Endothelial cell of umbilical vein (primary cell): ENCODE data around the gene ARHGAP10. TPM values are rescaled to one million over a fixed set of nuclear protein-coding genes. Genes with fewer than 3 reads are reported as not detected.

Experiments
- BruUV-seq: library from RNA; stranded (reverse); fragments of 400-500 nt; replicated peaks from 2 replicates; lab custom pipeline; 2021; lab: Mats Ljungman, UMichigan
- CTCF ChIA-PET: fragments of 300-600, 350-600 bp; sonication (Branson Sonifier 250); formaldehyde crosslinking; loops from one replicate; lab custom pipeline; 2021; ENCODE audit warnings: antibody characterized with exemption, inconsistent platforms; lab: Charles Lee
- POLR2A ChIA-PET: fragments of 300-600, 350-600 bp; sonication (Branson Sonifier 250); formaldehyde crosslinking; loops from one replicate; lab custom pipeline; 2021; ENCODE audit warnings: antibody characterized with exemption, inconsistent platforms; lab: Charles Lee
- DNase-seq: peaks from one replicate; pipeline ENCODE4 v3.0.0-alpha.2; 2011; ENCODE audit warnings: low read depth, low spot score
- FAIRE-seq: peaks from 2 replicates; lab custom pipeline; 2011; peaks lifted over from hg19 to GRCh38; lab: Jason Lieb, UNC
- H2AFZ ChIP-seq: 2 replicates; pipeline ENCODE4 v1.6.0; 2012; ENCODE audit warnings: low read depth, low read length, control low read depth, inconsistent platforms
- H3K27ac ChIP-seq: 2 replicates; pipeline ENCODE4 v1.5.1; 2011; ENCODE audit warnings: low read depth, mild to moderate bottlenecking, control low read depth, low read length, moderate library complexity; ENCODE audit not compliant: insufficient read depth
- H3K27me3 ChIP-seq, 2 experiments: 2 replicates each; pipeline versions ENCODE4 v1.6.0 to v1.6.1; 2011; ENCODE audit warnings: low read length in 2 of 2, mixed read lengths in 1 of 2; ENCODE audit not compliant: control insufficient read depth in 2 of 2, insufficient read depth in 2 of 2
- H3K36me3 ChIP-seq, 2 experiments: 2 replicates in 1 of 2; 3 replicates in 1 of 2; pipeline ENCODE4 v1.5.1; 2011; ENCODE audit warnings: low read length in 2 of 2, mild to moderate bottlenecking in 1 of 2, moderate library complexity in 1 of 2; ENCODE audit not compliant: control insufficient read depth in 2 of 2, insufficient read depth in 2 of 2; ENCODE audit errors: extremely low read depth in 1 of 2
- H3K4me1 ChIP-seq: 3 replicates; pipeline ENCODE4 v1.5.1; 2011; ENCODE audit warnings: mild to moderate bottlenecking, low read length; ENCODE audit not compliant: control insufficient read depth, insufficient read depth; ENCODE audit errors: extremely low read depth
- H3K4me2 ChIP-seq: 2 replicates; pipeline ENCODE4 v1.6.1; 2011; ENCODE audit warnings: low read length, control low read depth, mixed read lengths; ENCODE audit not compliant: insufficient read depth
- H3K4me3 ChIP-seq, 3 experiments: fragments of 200-600 bp in 1 of 3; sonication (generic), shearing (Covaris generic) in 1 of 3; replicated peaks in 1 of 3; 2 replicates each; pipeline ENCODE4 v1.5.1; 2011 to 2016; ENCODE audit warnings: control low read depth in 3 of 3, low read length in 3 of 3, mild to moderate bottlenecking in 2 of 3, inconsistent platforms in 1 of 3, low read depth in 1 of 3, moderate library complexity in 1 of 3; ENCODE audit not compliant: insufficient read depth in 1 of 3
- H3K79me2 ChIP-seq: 2 replicates; pipeline ENCODE4 v1.6.0; 2012; ENCODE audit warnings: low read length, inconsistent platforms; ENCODE audit not compliant: control insufficient read depth, insufficient read depth
- H3K9ac ChIP-seq: replicated peaks from 2 replicates; pipeline ENCODE3; 2011; ENCODE audit warnings: low read length, control low read depth; ENCODE audit not compliant: insufficient read depth; ENCODE audit errors: extremely low read depth
- H3K9me1 ChIP-seq: replicated peaks from 3 replicates; pipeline ENCODE4 v1.6.0; 2011; ENCODE audit warnings: mild to moderate bottlenecking, low read length; ENCODE audit not compliant: control insufficient read depth, insufficient read depth; ENCODE audit errors: extremely low read depth
- H3K9me3 ChIP-seq: replicated peaks from 2 replicates; pipeline ENCODE4 v1.5.1; 2012; ENCODE audit warnings: low read length, inconsistent platforms; ENCODE audit not compliant: control insufficient read depth, insufficient read depth
- H4K20me1 ChIP-seq: replicated peaks from 2 replicates; pipeline ENCODE3; 2011; ENCODE audit warnings: mild to moderate bottlenecking, low read length; ENCODE audit not compliant: control insufficient read depth, insufficient read depth; ENCODE audit errors: extremely low read depth
- EZH2 ChIP-seq: IDR thresholded peaks from 2 replicates; pipeline ENCODE4 v1.6.1; 2012; ENCODE audit warnings: borderline replicate concordance, low read depth, mild to moderate bottlenecking, moderate library complexity, low read length, inconsistent platforms; ENCODE audit not compliant: severe bottlenecking
- FOS ChIP-seq: IDR thresholded peaks from 2 replicates; pipeline ENCODE4 v1.6.1; 2011; ENCODE audit warnings: mild to moderate bottlenecking, low read length, moderate library complexity, borderline replicate concordance; ENCODE audit not compliant: insufficient read depth
- GATA2 ChIP-seq: IDR thresholded peaks from 2 replicates; pipeline ENCODE4 v1.7.0; 2011; ENCODE audit warnings: low read depth, mild to moderate bottlenecking, moderate library complexity, mixed read lengths, low read length; ENCODE audit not compliant: insufficient read length, insufficient read depth
- JUN ChIP-seq: IDR thresholded peaks from 2 replicates; pipeline ENCODE4 v1.6.1; 2011; ENCODE audit warnings: borderline replicate concordance, low read depth; ENCODE audit not compliant: insufficient read length, insufficient read depth
- MYC ChIP-seq: IDR thresholded peaks from one replicate; pipeline ENCODE4 v1.6.1; 2011; ENCODE audit warnings: mild to moderate bottlenecking, low read depth, low read length
- POLR2A ChIP-seq: IDR thresholded peaks from 2 replicates; pipeline ENCODE4 v1.6.1; 2012; ENCODE audit warnings: low read depth, mild to moderate bottlenecking, control low read depth, low read length
- POLR2AphosphoS5 ChIP-seq: IDR thresholded peaks from 2 replicates; pipeline ENCODE4 v1.6.1; 2012; ENCODE audit warnings: low read depth, mild to moderate bottlenecking, control low read depth, low read length, moderate library complexity; ENCODE audit not compliant: insufficient read depth
- dilution Hi-C: fragments of 300-500 bp; cut with MboI; formaldehyde crosslinking; loops from one replicate; pipeline ENCODE4 v1.15.0; 2019; ENCODE audit warnings: low sequenced_read_pairs; ENCODE audit not compliant: extremely low pct_ligation_motif_present
- intact Hi-C: fragments of 100-400 bp; cut with micrococcal nuclease; formaldehyde crosslinking; loops from one replicate; pipeline ENCODE4 v1.10.0; 2022
- polyA plus RNA-seq, 4 experiments: library from polyadenylated mRNA; depleted of rRNA in 3 of 4; stranded (reverse) in 3 of 4; unstranded in 1 of 4; fragments of >200 nt; gene quantifications; 2 replicates each; pipeline versions ENCODE4 v1.2.1 to v1.2.3, GENCODE V29; 2011 to 2012; ENCODE audit warnings: missing spikeins in 1 of 4
- total RNA-seq: library from RNA; stranded (reverse); gene quantifications from 2 replicates; pipeline ENCODE4 v1.2.3, GENCODE V29; 2021
- TF ChIP-seq, protein P1 (sequence below), 2 donors: IDR thresholded peaks; 1 replicate in 1 of 2; 2 replicates in 1 of 2; pipeline ENCODE4 v1.5.1; 2011; ENCODE audit warnings: low read length in 2 of 2, mild to moderate bottlenecking in 2 of 2, moderate library complexity in 2 of 2, control low read depth in 1 of 2, inconsistent platforms in 1 of 2, low read depth in 1 of 2; ENCODE audit not compliant: insufficient read depth in 1 of 2; ENCODE audit errors: extremely low read depth in 1 of 2
- TF ChIP-seq, protein P2 (sequence below): IDR thresholded peaks from 2 replicates; pipeline ENCODE4 v1.6.1; 2011; ENCODE audit not compliant: insufficient read depth, insufficient read length

ARHGAP10 gene
- total and polyA plus RNA-seq, 2 donors (not counting 3 experiments of a cell fraction or from before 2014, with no cell fraction given), result 20.4 to 36.7 TPM

DNA sequence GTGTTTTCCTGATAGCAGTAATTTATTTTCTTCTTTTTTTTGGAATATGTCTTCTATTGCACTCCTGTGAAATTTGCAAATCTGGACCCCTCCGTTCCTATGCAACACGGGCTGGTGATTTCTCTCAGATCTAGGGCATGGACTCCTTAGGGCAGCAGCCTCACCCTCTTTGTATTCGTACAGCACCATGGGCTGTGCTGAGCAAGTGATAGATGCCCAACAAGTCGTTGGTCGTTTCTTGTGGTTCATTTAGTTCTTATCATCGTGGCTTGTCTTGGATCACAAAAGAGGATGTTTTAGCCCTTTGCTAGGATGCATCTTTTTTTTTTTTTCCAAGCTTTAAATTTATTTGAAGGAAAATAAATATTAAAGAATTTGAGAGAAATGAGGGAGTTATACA lies 82.1 kb downstream of the ARHGAP10 start:
- Histone ChIP-seq H2AFZ (no peak overlapping the region), H3K27me3 (no peaks in the 10 kb centered on the region), H3K9me3 (no peaks in the 10 kb centered on the region), H3K36me3 (no peaks in the 10 kb centered on the region), H3K9me1 (no peaks in the 10 kb centered on the region), H3K27ac (no peak overlapping the region), H3K9ac (no peak overlapping the region), H3K4me2 (no peak overlapping the region), H4K20me1 (no peaks in the 10 kb centered on the region), H3K79me2 (peaks cover 11% of the 10 kb centered on the region), H3K4me3 (no peak overlapping the region), H3K4me1 (no peaks in the 10 kb centered on the region)
- FAIRE-seq, result no peak
- no TSS peak for BruUV-seq
- ChIA-PET POLR2A (no interaction called here), CTCF (interaction anchor here (1.2 to 1.3 kb wide), 2 partner anchors 7 to 75 kb away, joined by 3 read pairs; no protein-coding TSS in a partner anchor)
- intact Hi-C loops, result no loop called here
- TF ChIP-seq MYC, result no peak
- no peak for TF ChIP-seq POLR2AphosphoS5
- no peak for TF ChIP-seq GATA2
- TF ChIP-seq POLR2A, result no peak
- TF ChIP-seq FOS, result no peak
- TF ChIP-seq JUN, result no peak
- TF ChIP-seq, protein P1, sequence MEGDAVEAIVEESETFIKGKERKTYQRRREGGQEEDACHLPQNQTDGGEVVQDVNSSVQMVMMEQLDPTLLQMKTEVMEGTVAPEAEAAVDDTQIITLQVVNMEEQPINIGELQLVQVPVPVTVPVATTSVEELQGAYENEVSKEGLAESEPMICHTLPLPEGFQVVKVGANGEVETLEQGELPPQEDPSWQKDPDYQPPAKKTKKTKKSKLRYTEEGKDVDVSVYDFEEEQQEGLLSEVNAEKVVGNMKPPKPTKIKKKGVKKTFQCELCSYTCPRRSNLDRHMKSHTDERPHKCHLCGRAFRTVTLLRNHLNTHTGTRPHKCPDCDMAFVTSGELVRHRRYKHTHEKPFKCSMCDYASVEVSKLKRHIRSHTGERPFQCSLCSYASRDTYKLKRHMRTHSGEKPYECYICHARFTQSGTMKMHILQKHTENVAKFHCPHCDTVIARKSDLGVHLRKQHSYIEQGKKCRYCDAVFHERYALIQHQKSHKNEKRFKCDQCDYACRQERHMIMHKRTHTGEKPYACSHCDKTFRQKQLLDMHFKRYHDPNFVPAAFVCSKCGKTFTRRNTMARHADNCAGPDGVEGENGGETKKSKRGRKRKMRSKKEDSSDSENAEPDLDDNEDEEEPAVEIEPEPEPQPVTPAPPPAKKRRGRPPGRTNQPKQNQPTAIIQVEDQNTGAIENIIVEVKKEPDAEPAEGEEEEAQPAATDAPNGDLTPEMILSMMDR (IDR thresholded peaks at IDR 0.05; ENCODE audit: extremely low read depth in 1 of 2, insufficient read depth in 1 of 2, low read depth in 1 of 2, low read length in 2 of 2), result no peak
- TF ChIP-seq, protein P2, sequence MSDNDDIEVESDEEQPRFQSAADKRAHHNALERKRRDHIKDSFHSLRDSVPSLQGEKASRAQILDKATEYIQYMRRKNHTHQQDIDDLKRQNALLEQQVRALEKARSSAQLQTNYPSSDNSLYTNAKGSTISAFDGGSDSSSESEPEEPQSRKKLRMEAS, result no peak
- TF ChIP-seq EZH2, result no peak
- dilution Hi-C loops, result no loop called here
- no peak for DNase-seq
